Activated CD4-positive, alpha-beta T cell treated with anti-CD3 and anti-CD28 coated beads, Interleukin-2, amount 10 ng/mL, durations not matched to agents 24 days and 14 days (primary cell): Measurements from ENCODE around the gene SSTR3. TPM values are rescaled to one million over a fixed set of nuclear protein-coding genes. Genes with fewer than 3 reads are reported as not detected.

ENCODE experiments used
- DNase-seq: peaks from one replicate; pipeline ENCODE4 v3.0.0; 2022
- H3K27ac Mint-ChIP-seq: one replicate; pipeline ENCODE4 v1.8.0; 2022; ENCODE audit warnings: mild to moderate bottlenecking, mixed read lengths
- H3K27me3 Mint-ChIP-seq: one replicate; pipeline ENCODE4 v1.8.0; 2022; ENCODE audit warnings: mixed read lengths
- H3K36me3 Mint-ChIP-seq: one replicate; pipeline ENCODE4 v1.8.0; 2022; ENCODE audit warnings: low read depth, mild to moderate bottlenecking, mixed read lengths
- H3K4me1 Mint-ChIP-seq: one replicate; pipeline ENCODE4 v1.8.0; 2021; ENCODE audit warnings: mixed read lengths
- H3K4me3 Mint-ChIP-seq: one replicate; pipeline ENCODE4 v1.8.0; 2022; ENCODE audit warnings: mild to moderate bottlenecking, moderate library complexity, mixed read lengths
- H3K9me3 Mint-ChIP-seq: one replicate; pipeline ENCODE4 v1.8.0; 2021; ENCODE audit warnings: mixed read lengths
- intact Hi-C: fragments of 100-400 bp; cut with micrococcal nuclease; formaldehyde crosslinking; loops from one replicate; pipeline ENCODE4 v1.15.1; 2023
- total RNA-seq: library from RNA; stranded (reverse); gene quantifications from 2 replicates; pipeline ENCODE4 v1.2.3, GENCODE V29; 2022

SSTR3 gene
- total RNA-seq, 1 donor from 2014 or later = 4.0 TPM

DNA sequence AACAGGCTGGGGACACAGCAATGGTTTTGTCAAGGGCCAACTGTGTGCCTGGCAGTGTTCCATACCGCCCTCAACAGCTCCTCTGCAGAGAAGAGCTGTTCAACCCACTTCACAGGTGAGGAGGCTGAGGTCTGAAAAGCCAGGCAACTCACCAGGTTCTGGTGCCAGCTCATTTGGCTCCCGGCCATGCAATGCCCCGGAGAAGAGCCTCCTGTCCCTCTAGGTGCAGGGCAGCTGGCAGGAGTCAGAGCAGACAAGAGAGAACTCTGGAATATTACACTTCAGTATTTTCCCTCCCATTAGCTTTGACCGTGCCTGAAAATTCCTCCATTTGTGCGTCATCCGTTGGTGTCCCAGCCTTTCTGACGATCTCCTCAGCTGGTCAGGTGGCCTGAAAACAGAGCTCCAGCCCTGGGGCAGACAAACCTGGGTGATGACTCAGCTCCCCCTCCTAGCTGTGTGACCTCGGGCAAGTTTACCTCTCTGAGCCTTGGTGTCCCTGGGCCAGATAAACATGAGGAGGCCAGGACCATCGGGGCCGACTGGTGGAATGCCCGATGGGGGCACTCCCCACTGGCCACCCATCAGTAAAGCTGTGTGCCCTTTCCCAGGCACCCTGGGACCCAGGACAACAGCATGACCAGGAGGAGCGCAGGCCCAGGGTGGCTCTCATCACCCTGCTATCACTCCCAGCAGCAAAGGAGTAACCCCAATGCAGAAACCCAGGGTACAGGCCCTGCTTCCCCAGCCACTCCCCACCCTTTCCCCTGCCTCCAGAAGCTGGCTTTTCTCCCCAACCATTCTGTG is 14.6 kb downstream of the SSTR3 start:
- intact Hi-C loops = loop anchor here (1.0 to 10.0 kb wide), 7 partner anchors 31 to 415 kb away; partner anchors contain the start of gene NCF4
- Mint-ChIP-seq H3K9me3 (no peaks in the 10 kb centered on the region), H3K27me3 (no peaks in the 10 kb centered on the region), H3K27ac (peak overlapping the region; percentile 98), H3K36me3 (peaks cover 2% of the 10 kb centered on the region), H3K4me3 (peak overlapping the region; percentile 93), H3K4me1 (peaks cover 46% of the 10 kb centered on the region)
- no peak for DNase-seq

GRCh38 chr22:37196539-37197450 is 15.5 kb downstream of the SSTR3 start:
- Mint-ChIP-seq H3K27ac (no peak overlapping the region), H3K36me3 (peaks cover 3% of the 10 kb centered on the region), H3K4me1 (peaks cover 47% of the 10 kb centered on the region), H3K27me3 (no peaks in the 10 kb centered on the region), H3K4me3 (peak overlapping the region; percentile 93), H3K9me3 (no peaks in the 10 kb centered on the region)
- intact Hi-C loops = loop anchor here (5.0 to 10.0 kb wide), 2 partner anchors 152 to 219 kb away; no protein-coding TSS in a partner anchor
- DNase-seq = no peak

- Mint-ChIP-seq H3K9me3 (no peaks in the 10 kb centered on the region), H3K27me3 (no peaks in the 10 kb centered on the region), H3K4me3 (no peak overlapping the region), H3K27ac (no peak overlapping the region), H3K36me3 (peaks cover 3% of the 10 kb centered on the region), H3K4me1 (peaks cover 46% of the 10 kb centered on the region)
- no peak for DNase-seq
- intact Hi-C loops = loop anchor here (5.0 to 10.0 kb wide), 2 partner anchors 151 to 219 kb away; no protein-coding TSS in a partner anchor
Observed at GRCh38 chr22:37195921-37196320, 16.4 kb downstream of the SSTR3 start.

- peak overlapping the region; percentile 75 for H3K27ac Mint-ChIP-seq
- no peaks in the 10 kb centered on the region for H3K27me3 Mint-ChIP-seq
- no peak for DNase-seq
- H3K4me3 Mint-ChIP-seq = no peak overlapping the region
- intact Hi-C loops = loop anchor here (1.0 to 10.0 kb wide), 3 partner anchors 32 to 217 kb away; no protein-coding TSS in a partner anchor
- H3K9me3 Mint-ChIP-seq = no peaks in the 10 kb centered on the region
- peaks cover 9% of the 10 kb centered on the region for H3K36me3 Mint-ChIP-seq
- peaks cover 44% of the 10 kb centered on the region for H3K4me1 Mint-ChIP-seq
Observed at GRCh38 chr22:37194750-37195149, 17.5 kb downstream of the SSTR3 start.

GRCh38 chr22:37193629-37194191 is 18.6 kb downstream of the SSTR3 start:
- H3K27ac Mint-ChIP-seq = peak overlapping the region; percentile 75
- peaks cover 46% of the 10 kb centered on the region for H3K4me1 Mint-ChIP-seq
- peak; percentile 89 for DNase-seq
- H3K4me3 Mint-ChIP-seq = peak overlapping the region; percentile 55
- intact Hi-C loops = loop anchor here (1.0 to 10.0 kb wide), 2 partner anchors 31 to 149 kb away; no protein-coding TSS in a partner anchor
- H3K36me3 Mint-ChIP-seq = peaks cover 14% of the 10 kb centered on the region
- H3K9me3 Mint-ChIP-seq = no peaks in the 10 kb centered on the region
- H3K27me3 Mint-ChIP-seq = no peaks in the 10 kb centered on the region

DNA sequence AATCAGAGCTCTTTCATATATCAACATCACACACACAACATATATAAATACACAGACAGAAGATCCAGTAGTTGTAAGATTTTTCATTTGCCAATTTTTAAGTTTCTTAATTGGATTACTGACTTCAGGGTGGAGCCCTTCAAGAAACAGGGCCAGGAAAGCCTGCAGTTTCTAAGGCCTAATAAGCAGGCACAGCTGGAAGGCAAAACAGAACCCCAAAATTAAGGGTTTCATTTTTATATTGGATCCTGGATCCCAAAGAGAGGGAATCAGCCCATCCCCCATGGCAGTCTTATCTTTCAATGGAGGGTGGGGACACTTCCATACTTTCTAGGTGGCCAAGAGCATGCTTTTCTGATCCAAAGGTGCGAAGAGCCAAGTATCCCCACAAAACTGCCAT is 19.5 kb downstream of the SSTR3 start:
- Mint-ChIP-seq H3K9me3 (no peaks in the 10 kb centered on the region), H3K27ac (no peak overlapping the region), H3K36me3 (peaks cover 13% of the 10 kb centered on the region), H3K4me1 (peaks cover 46% of the 10 kb centered on the region), H3K27me3 (no peaks in the 10 kb centered on the region), H3K4me3 (no peak overlapping the region)
- DNase-seq = no peak
- intact Hi-C loops = loop anchor here (10.0 kb wide), 1 partner anchor 148 kb away; no protein-coding TSS in a partner anchor

DNA sequence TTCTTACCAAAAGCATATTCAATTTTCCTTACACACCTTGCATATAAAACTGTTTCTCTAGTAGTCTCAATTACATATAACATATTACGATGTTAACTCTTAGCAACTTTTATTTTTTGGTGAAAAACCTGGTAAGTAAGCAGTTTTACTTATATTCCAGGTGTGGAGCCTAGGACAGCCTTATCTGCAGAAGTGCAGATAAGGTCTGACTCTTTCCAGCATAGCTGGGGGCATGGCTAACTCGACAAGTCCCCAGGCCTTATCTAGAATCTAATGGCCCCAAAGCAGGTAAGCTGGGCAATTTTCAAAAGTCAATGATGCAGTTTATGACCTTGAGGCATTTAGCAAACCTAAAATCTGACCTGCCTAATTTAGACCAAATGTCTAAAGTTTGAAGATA is 20.1 kb downstream of the SSTR3 start:
- H3K27ac Mint-ChIP-seq = no peak overlapping the region
- H3K36me3 Mint-ChIP-seq = peaks cover 13% of the 10 kb centered on the region
- no peaks in the 10 kb centered on the region for H3K9me3 Mint-ChIP-seq
- intact Hi-C loops = loop anchor here (10.0 kb wide), 1 partner anchor 147 kb away; no protein-coding TSS in a partner anchor
- peaks cover 46% of the 10 kb centered on the region for H3K4me1 Mint-ChIP-seq
- no peak for DNase-seq
- H3K27me3 Mint-ChIP-seq = no peaks in the 10 kb centered on the region
- H3K4me3 Mint-ChIP-seq = no peak overlapping the region

- intact Hi-C loops = loop anchor here (10.0 kb wide), 1 partner anchor 146 kb away; no protein-coding TSS in a partner anchor
- Mint-ChIP-seq H3K9me3 (no peaks in the 10 kb centered on the region), H3K4me3 (no peak overlapping the region), H3K4me1 (peaks cover 49% of the 10 kb centered on the region), H3K27ac (no peak overlapping the region), H3K27me3 (no peaks in the 10 kb centered on the region), H3K36me3 (peaks cover 13% of the 10 kb centered on the region)
- no peak for DNase-seq
Observed at GRCh38 chr22:37190262-37190780, 22.0 kb downstream of the SSTR3 start.

DNA sequence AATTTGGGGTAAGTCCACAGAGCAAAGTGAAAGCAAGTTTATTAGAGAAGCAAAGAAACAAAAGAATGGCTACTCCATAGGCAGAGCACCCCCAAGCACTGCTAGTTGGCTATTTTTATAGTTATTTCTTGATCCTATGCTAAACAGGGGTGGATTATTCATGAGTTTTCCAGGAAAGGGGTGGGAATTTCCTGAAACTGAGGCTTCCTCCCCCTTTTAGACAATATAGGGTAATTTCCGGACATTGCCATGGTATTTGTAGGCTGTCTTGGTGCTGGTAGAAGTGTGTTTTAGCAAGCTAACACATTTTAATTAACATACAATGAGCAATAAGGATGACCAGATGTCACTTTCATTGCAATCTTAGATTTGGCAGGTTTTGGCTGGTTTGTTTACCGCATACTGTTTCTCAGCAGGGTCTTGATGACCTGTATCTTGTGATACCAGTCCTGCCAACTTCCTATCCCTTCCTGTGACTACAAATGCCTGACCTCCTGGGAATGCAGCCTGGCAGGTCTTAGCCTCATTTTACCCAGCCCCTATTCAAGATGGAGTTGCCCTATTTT is 23.3 kb downstream of the SSTR3 start:
- H3K9me3 Mint-ChIP-seq = no peaks in the 10 kb centered on the region
- intact Hi-C loops = no loop called here
- no peak overlapping the region for H3K27ac Mint-ChIP-seq
- no peaks in the 10 kb centered on the region for H3K27me3 Mint-ChIP-seq
- no peak for DNase-seq
- peaks cover 13% of the 10 kb centered on the region for H3K36me3 Mint-ChIP-seq
- peaks cover 39% of the 10 kb centered on the region for H3K4me1 Mint-ChIP-seq
- H3K4me3 Mint-ChIP-seq = no peak overlapping the region

- no peak within 1 kb of the TSS for H3K4me3 Mint-ChIP-seq
- peaks cover 13% of the 10 kb centered on the region for H3K36me3 Mint-ChIP-seq
- no peak within 1 kb of the TSS for H3K27ac Mint-ChIP-seq
- H3K9me3 Mint-ChIP-seq = no peaks in the 10 kb centered on the region
- H3K27me3 Mint-ChIP-seq = no peaks in the 10 kb centered on the region
- peaks cover 40% of the 10 kb centered on the region for H3K4me1 Mint-ChIP-seq
- DNase-seq = no peak
- intact Hi-C loops = no loop called here
Observed at GRCh38 chr22:37187891-37188761, 24.2 kb downstream of the SSTR3 start, which contains the start of gene C1QTNF6. Gene C1QTNF6, minus strand, starts transcription at chr22:37188247. Its CDS starts 34 bp downstream, at chr22:37188213.

DNA sequence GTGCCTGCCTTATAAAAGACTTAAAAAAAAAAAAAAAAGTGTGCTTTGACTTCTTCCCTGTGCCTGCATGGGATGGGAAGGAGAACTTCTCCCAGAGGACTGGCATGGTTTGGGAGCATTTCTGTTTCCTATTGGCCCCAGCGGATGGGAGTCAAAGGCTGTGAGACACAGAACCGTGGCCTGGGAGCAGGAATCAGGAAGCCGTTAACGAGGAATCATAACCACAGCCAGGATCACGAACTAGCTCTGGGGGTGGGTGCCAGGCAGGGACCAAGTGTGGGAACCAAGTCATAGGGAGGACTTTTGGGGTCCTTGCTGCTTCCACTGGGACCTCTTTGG is 24.8 kb downstream of the SSTR3 start:
- H3K9me3 Mint-ChIP-seq = no peaks in the 10 kb centered on the region
- H3K4me1 Mint-ChIP-seq = peaks cover 34% of the 10 kb centered on the region
- no peak overlapping the region for H3K4me3 Mint-ChIP-seq
- H3K27me3 Mint-ChIP-seq = no peaks in the 10 kb centered on the region
- intact Hi-C loops = no loop called here
- DNase-seq = no peak
- H3K27ac Mint-ChIP-seq = no peak overlapping the region
- peaks cover 13% of the 10 kb centered on the region for H3K36me3 Mint-ChIP-seq

GRCh38 chr22:37186997-37187522 is 25.2 kb downstream of the SSTR3 start:
- intact Hi-C loops = no loop called here
- peaks cover 33% of the 10 kb centered on the region for H3K4me1 Mint-ChIP-seq
- H3K27ac Mint-ChIP-seq = no peak overlapping the region
- no peak for DNase-seq
- no peaks in the 10 kb centered on the region for H3K27me3 Mint-ChIP-seq
- H3K4me3 Mint-ChIP-seq = no peak overlapping the region
- H3K36me3 Mint-ChIP-seq = peaks cover 12% of the 10 kb centered on the region
- no peaks in the 10 kb centered on the region for H3K9me3 Mint-ChIP-seq
